Measurements from ENCODE around the gene MORC4.

DNA sequence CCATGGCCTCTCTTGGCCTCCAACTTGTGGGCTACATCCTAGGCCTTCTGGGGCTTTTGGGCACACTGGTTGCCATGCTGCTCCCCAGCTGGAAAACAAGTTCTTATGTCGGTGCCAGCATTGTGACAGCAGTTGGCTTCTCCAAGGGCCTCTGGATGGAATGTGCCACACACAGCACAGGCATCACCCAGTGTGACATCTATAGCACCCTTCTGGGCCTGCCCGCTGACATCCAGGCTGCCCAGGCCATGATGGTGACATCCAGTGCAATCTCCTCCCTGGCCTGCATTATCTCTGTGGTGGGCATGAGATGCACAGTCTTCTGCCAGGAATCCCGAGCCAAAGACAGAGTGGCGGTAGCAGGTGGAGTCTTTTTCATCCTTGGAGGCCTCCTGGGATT is 71.8 kb downstream of the MORC4 start:
- no peak for TF ChIP-seq EZH2 (IDR thresholded peaks at IDR 0.05; ENCODE audit: borderline replicate concordance, low read depth, low read length, severe bottlenecking)
- TF ChIP-seq, protein P1, sequence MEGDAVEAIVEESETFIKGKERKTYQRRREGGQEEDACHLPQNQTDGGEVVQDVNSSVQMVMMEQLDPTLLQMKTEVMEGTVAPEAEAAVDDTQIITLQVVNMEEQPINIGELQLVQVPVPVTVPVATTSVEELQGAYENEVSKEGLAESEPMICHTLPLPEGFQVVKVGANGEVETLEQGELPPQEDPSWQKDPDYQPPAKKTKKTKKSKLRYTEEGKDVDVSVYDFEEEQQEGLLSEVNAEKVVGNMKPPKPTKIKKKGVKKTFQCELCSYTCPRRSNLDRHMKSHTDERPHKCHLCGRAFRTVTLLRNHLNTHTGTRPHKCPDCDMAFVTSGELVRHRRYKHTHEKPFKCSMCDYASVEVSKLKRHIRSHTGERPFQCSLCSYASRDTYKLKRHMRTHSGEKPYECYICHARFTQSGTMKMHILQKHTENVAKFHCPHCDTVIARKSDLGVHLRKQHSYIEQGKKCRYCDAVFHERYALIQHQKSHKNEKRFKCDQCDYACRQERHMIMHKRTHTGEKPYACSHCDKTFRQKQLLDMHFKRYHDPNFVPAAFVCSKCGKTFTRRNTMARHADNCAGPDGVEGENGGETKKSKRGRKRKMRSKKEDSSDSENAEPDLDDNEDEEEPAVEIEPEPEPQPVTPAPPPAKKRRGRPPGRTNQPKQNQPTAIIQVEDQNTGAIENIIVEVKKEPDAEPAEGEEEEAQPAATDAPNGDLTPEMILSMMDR (IDR thresholded peaks at IDR 0.05; ENCODE audit: borderline replicate concordance, extremely low read depth, low read length, poor library complexity, severe bottlenecking): no peak

Data from DND-41 (cell line).